Fibroblast of lung (primary cell): ENCODE measurements around the gene ZNF595. TPM values are rescaled to one million over a fixed set of nuclear protein-coding genes. Genes with fewer than 3 reads are reported as not detected.

ENCODE experiments used
- DNase-seq, 2 donors: peaks; one replicate each; pipeline versions ENCODE4 v3.0.0 to v3.0.0-alpha.2; 2010; ENCODE audit warnings: low read depth in 2 of 2
- H2AFZ ChIP-seq: 2 replicates; pipeline ENCODE4 v1.5.1; 2012; ENCODE audit warnings: low read length, control low read depth, inconsistent platforms
- H3K27ac ChIP-seq: 2 replicates; pipeline ENCODE4 v1.5.1; 2011; ENCODE audit warnings: low read length, control low read depth; ENCODE audit not compliant: insufficient read depth
- H3K27me3 ChIP-seq: 2 replicates; pipeline ENCODE4 v1.5.1; 2011; ENCODE audit warnings: mild to moderate bottlenecking, low read length; ENCODE audit not compliant: control insufficient read depth, insufficient read depth
- H3K36me3 ChIP-seq: 2 replicates; pipeline ENCODE4 v1.5.1; 2011; ENCODE audit warnings: low read length; ENCODE audit not compliant: control insufficient read depth, insufficient read depth
- H3K4me1 ChIP-seq: 2 replicates; pipeline ENCODE4 v1.5.1; 2011; ENCODE audit warnings: low read length; ENCODE audit not compliant: control insufficient read depth, insufficient read depth; ENCODE audit errors: extremely low read depth
- H3K4me2 ChIP-seq: 2 replicates; pipeline ENCODE4 v1.5.1; 2011; ENCODE audit warnings: low read length, control low read depth; ENCODE audit not compliant: insufficient read depth; ENCODE audit errors: extremely low read depth
- H3K4me3 ChIP-seq, 4 experiments: fragments of 200-600 bp in 1 of 4; sonication (generic) in 1 of 4; replicated peaks in 1 of 4; 2 replicates each; pipeline ENCODE4 v1.5.1; 2011 to 2016; ENCODE audit warnings: low read length in 4 of 4, low read depth in 3 of 4, mild to moderate bottlenecking in 3 of 4, control low read depth in 2 of 4, inconsistent platforms in 1 of 4, mixed read lengths in 1 of 4; ENCODE audit not compliant: insufficient read depth in 1 of 4; ENCODE audit errors: control extremely low read depth in 1 of 4
- H3K79me2 ChIP-seq: 2 replicates; pipeline ENCODE4 v1.5.1; 2012; ENCODE audit warnings: mild to moderate bottlenecking, low read length, inconsistent platforms; ENCODE audit not compliant: control insufficient read depth, insufficient read depth
- H3K9ac ChIP-seq: 2 replicates; pipeline ENCODE4 v1.5.1; 2011; ENCODE audit warnings: mild to moderate bottlenecking, low read length, control low read depth; ENCODE audit not compliant: insufficient read depth
- H3K9me3 ChIP-seq: 2 replicates; pipeline ENCODE4 v1.5.1; 2012; ENCODE audit warnings: low read depth, low read length; ENCODE audit not compliant: control insufficient read depth, insufficient read depth
- H4K20me1 ChIP-seq: 2 replicates; pipeline ENCODE4 v1.5.1; 2011; ENCODE audit warnings: low read length; ENCODE audit not compliant: control insufficient read depth, insufficient read depth; ENCODE audit errors: extremely low read depth
- CTCF ChIP-seq, 2 donors: IDR thresholded peaks in 1 of 2; conservative IDR thresholded peaks in 1 of 2; 1 replicate in 1 of 2; 2 replicates in 1 of 2; pipeline ENCODE4 v1.5.1; 2011 to 2012; ENCODE audit warnings: low read length in 2 of 2, control low read depth in 1 of 2, inconsistent platforms in 1 of 2, low read depth in 1 of 2, mild to moderate bottlenecking in 1 of 2
- EZH2 ChIP-seq: IDR thresholded peaks from 2 replicates; pipeline ENCODE4 v1.5.1; 2012; ENCODE audit warnings: low read length, control low read depth, mild to moderate bottlenecking; ENCODE audit errors: missing control alignments
- polyA plus RNA-seq, 2 donors: library from polyadenylated mRNA; depleted of rRNA in 1 of 2; stranded (reverse) in 1 of 2; unstranded in 1 of 2; fragments of >200 nt; gene quantifications; 2 replicates each; pipeline ENCODE4 v1.2.1, GENCODE V29; 2011 to 2012; ENCODE audit warnings: missing spikeins in 1 of 2
- total RNA-seq: library from RNA; depleted of rRNA; stranded (reverse); fragments of >200 nt; gene quantifications from 2 replicates; pipeline ENCODE4 v1.2.1, GENCODE V29; 2014

Gene ZNF595
- total and polyA plus RNA-seq, 2 donors (not counting 1 experiment from before 2014, with no cell fraction given): 5.8 to 16.2 TPM

- H4K20me1 ChIP-seq: no peaks in the 10 kb centered on the region
- no peaks in the 10 kb centered on the region for H3K36me3 ChIP-seq
- no peak overlapping the region for H3K4me3 ChIP-seq
- peaks cover 8% of the 10 kb centered on the region for H3K27me3 ChIP-seq
- no peak for DNase-seq
- peaks cover 2% of the 10 kb centered on the region for H3K9me3 ChIP-seq
- H3K4me2 ChIP-seq: no peak overlapping the region
- no peak overlapping the region for H3K27ac ChIP-seq
- H3K4me1 ChIP-seq: no peaks in the 10 kb centered on the region
- H3K9ac ChIP-seq: no peak overlapping the region
- TF ChIP-seq CTCF (conservative IDR thresholded peaks at IDR 0.05 in 1 of 2, IDR thresholded peaks at IDR 0.05 in 1 of 2; ENCODE audit: low read depth in 1 of 2, low read length in 2 of 2): no peak
- TF ChIP-seq EZH2: peak; percentile 1
- no peaks in the 10 kb centered on the region for H3K79me2 ChIP-seq
- H2AFZ ChIP-seq: no peak overlapping the region
Observed at GRCh38 chr4:107444-108429, 54.6 kb downstream of the ZNF595 start.

- Histone ChIP-seq H3K79me2 (no peaks in the 10 kb centered on the region), H2AFZ (no peak overlapping the region), H3K36me3 (no peaks in the 10 kb centered on the region), H3K27ac (no peak overlapping the region), H3K9me3 (peaks cover 2% of the 10 kb centered on the region), H3K4me3 (no peak overlapping the region), H3K27me3 (peaks cover 7% of the 10 kb centered on the region), H3K4me1 (no peaks in the 10 kb centered on the region), H4K20me1 (no peaks in the 10 kb centered on the region), H3K4me2 (no peak overlapping the region), H3K9ac (no peak overlapping the region)
- TF ChIP-seq EZH2 (no peak), CTCF (conservative IDR thresholded peaks at IDR 0.05 in 1 of 2, IDR thresholded peaks at IDR 0.05 in 1 of 2; ENCODE audit: low read depth in 1 of 2, low read length in 2 of 2) (no peak)
- DNase-seq: no peak
Observed at GRCh38 chr4:112771-113170, 59.6 kb downstream of the ZNF595 start.

GRCh38 chr4:113732-114131 is 60.6 kb downstream of the ZNF595 start:
- DNase-seq: no peak
- no peaks in the 10 kb centered on the region for H3K4me1 ChIP-seq
- H3K27ac ChIP-seq: no peak overlapping the region
- no peak overlapping the region for H3K4me2 ChIP-seq
- no peaks in the 10 kb centered on the region for H3K36me3 ChIP-seq
- no peaks in the 10 kb centered on the region for H3K27me3 ChIP-seq
- no peaks in the 10 kb centered on the region for H4K20me1 ChIP-seq
- no peak overlapping the region for H2AFZ ChIP-seq
- no peak overlapping the region for H3K9ac ChIP-seq
- TF ChIP-seq EZH2 (no peak), CTCF (conservative IDR thresholded peaks at IDR 0.05 in 1 of 2, IDR thresholded peaks at IDR 0.05 in 1 of 2; ENCODE audit: low read depth in 1 of 2, low read length in 2 of 2) (no peak)
- H3K9me3 ChIP-seq: no peaks in the 10 kb centered on the region
- no peaks in the 10 kb centered on the region for H3K79me2 ChIP-seq
- no peak overlapping the region for H3K4me3 ChIP-seq
